ENCODE results near the gene SLC18A2. TPM values are rescaled to one million over a fixed set of nuclear protein-coding genes. Genes with fewer than 3 reads are reported as not detected.
"Not testable (repeated sequence)": the region's sequence is repeated elsewhere in the genome, so short reads cannot be mapped to it uniquely, and the experiment has no call there.

Gene SLC18A2
- polyA plus RNA-seq, 2 donors, result 0.14 to 0.39 TPM

GRCh38 chr10:117294735-117295134, 53.8 kb downstream of the SLC18A2 start:
- 99% methylated on average over 2 of the region's 2 CpGs for WGBS, 2 donors
- Histone ChIP-seq H3K27me3 (ENCODE audit: control insufficient read depth in 1 of 2, insufficient read depth in 2 of 2, low read length in 2 of 2) (no peaks in the 10 kb centered on the region), H3K4me1 (ENCODE audit: control insufficient read depth in 2 of 2, insufficient read depth in 2 of 2, low read length in 1 of 2) (no peaks in the 10 kb centered on the region), H3K4me3 (ENCODE audit: low read depth in 1 of 2, low read length in 2 of 2) (no peak overlapping the region), H3K9me3 (ENCODE audit: control insufficient read depth in 2 of 2, insufficient read depth in 1 of 2, low read depth in 1 of 2, low read length in 1 of 2) (no peaks in the 10 kb centered on the region), H3K27ac (ENCODE audit: low read depth in 2 of 2, low read length in 1 of 2) (no peak overlapping the region), H3K36me3 (ENCODE audit: control insufficient read depth in 2 of 2, insufficient read depth in 2 of 2, low read length in 1 of 2) (no peaks in the 10 kb centered on the region)

GRCh38 chr10:117298219-117298618, 57.3 kb downstream of the SLC18A2 start:
- Histone ChIP-seq H3K4me1 (ENCODE audit: control insufficient read depth in 2 of 2, insufficient read depth in 2 of 2, low read length in 1 of 2) (no peaks in the 10 kb centered on the region), H3K36me3 (ENCODE audit: control insufficient read depth in 2 of 2, insufficient read depth in 2 of 2, low read length in 1 of 2) (no peaks in the 10 kb centered on the region), H3K27ac (ENCODE audit: low read depth in 2 of 2, low read length in 1 of 2) (no peak overlapping the region), H3K9me3 (ENCODE audit: control insufficient read depth in 2 of 2, insufficient read depth in 1 of 2, low read depth in 1 of 2, low read length in 1 of 2) (no peaks in the 10 kb centered on the region), H3K27me3 (ENCODE audit: control insufficient read depth in 1 of 2, insufficient read depth in 2 of 2, low read length in 2 of 2) (no peaks in the 10 kb centered on the region), H3K4me3 (ENCODE audit: low read depth in 1 of 2, low read length in 2 of 2) (no peak overlapping the region)
- WGBS, 2 donors, result 81 to 92% methylated on average over 1 of the region's 1 CpG

GRCh38 chr10:117299435-117299834, 58.5 kb downstream of the SLC18A2 start:
- no peak overlapping the region for H3K27ac ChIP-seq (ENCODE audit: low read depth in 2 of 2, low read length in 1 of 2)
- H3K36me3 ChIP-seq (ENCODE audit: control insufficient read depth in 2 of 2, insufficient read depth in 2 of 2, low read length in 1 of 2), result no peaks in the 10 kb centered on the region
- H3K27me3 ChIP-seq (ENCODE audit: control insufficient read depth in 1 of 2, insufficient read depth in 2 of 2, low read length in 2 of 2), result no peaks in the 10 kb centered on the region
- no peaks in the 10 kb centered on the region for H3K9me3 ChIP-seq (ENCODE audit: control insufficient read depth in 2 of 2, insufficient read depth in 1 of 2, low read depth in 1 of 2, low read length in 1 of 2)
- no peaks in the 10 kb centered on the region for H3K4me1 ChIP-seq (ENCODE audit: control insufficient read depth in 2 of 2, insufficient read depth in 2 of 2, low read length in 1 of 2)
- H3K4me3 ChIP-seq (ENCODE audit: low read depth in 1 of 2, low read length in 2 of 2), result no peak overlapping the region

GRCh38 chr10:117300671-117301070, 59.8 kb downstream of the SLC18A2 start:
- 100% methylated on average over 1 of the region's 1 CpG for WGBS, 2 donors
- no peak overlapping the region for H3K4me3 ChIP-seq (ENCODE audit: low read depth in 1 of 2, low read length in 2 of 2)

GRCh38 chr10:117303451-117303850, 62.5 kb downstream of the SLC18A2 start:
- not testable (repeated sequence) for H3K9me3 ChIP-seq (ENCODE audit: control insufficient read depth in 2 of 2, insufficient read depth in 1 of 2, low read depth in 1 of 2, low read length in 1 of 2); H3K27me3 ChIP-seq (ENCODE audit: control insufficient read depth in 1 of 2, insufficient read depth in 2 of 2, low read length in 2 of 2); H3K4me3 ChIP-seq (ENCODE audit: low read depth in 1 of 2, low read length in 2 of 2); H3K4me1 ChIP-seq (ENCODE audit: control insufficient read depth in 2 of 2, insufficient read depth in 2 of 2, low read length in 1 of 2); H3K27ac ChIP-seq (ENCODE audit: low read depth in 2 of 2, low read length in 1 of 2); H3K36me3 ChIP-seq (ENCODE audit: control insufficient read depth in 2 of 2, insufficient read depth in 2 of 2, low read length in 1 of 2)
- 95 to 99% methylated on average over 3 of the region's 3 CpGs for WGBS, 2 donors

More at GRCh38 chr10:117300671-117301070, 59.8 kb downstream of the SLC18A2 start:
- Histone ChIP-seq H3K27me3 (ENCODE audit: control insufficient read depth in 1 of 2, insufficient read depth in 2 of 2, low read length in 2 of 2) (no peaks in the 10 kb centered on the region), H3K27ac (ENCODE audit: low read depth in 2 of 2, low read length in 1 of 2) (no peak overlapping the region), H3K9me3 (ENCODE audit: control insufficient read depth in 2 of 2, insufficient read depth in 1 of 2, low read depth in 1 of 2, low read length in 1 of 2) (no peaks in the 10 kb centered on the region), H3K36me3 (ENCODE audit: control insufficient read depth in 2 of 2, insufficient read depth in 2 of 2, low read length in 1 of 2) (no peaks in the 10 kb centered on the region), H3K4me1 (ENCODE audit: control insufficient read depth in 2 of 2, insufficient read depth in 2 of 2, low read length in 1 of 2) (no peaks in the 10 kb centered on the region)

- H3K27ac ChIP-seq (ENCODE audit: low read depth in 2 of 2, low read length in 1 of 2), result no peak overlapping the region
- H3K4me1 ChIP-seq (ENCODE audit: control insufficient read depth in 2 of 2, insufficient read depth in 2 of 2, low read length in 1 of 2), result no peaks in the 10 kb centered on the region
- H3K36me3 ChIP-seq (ENCODE audit: control insufficient read depth in 2 of 2, insufficient read depth in 2 of 2, low read length in 1 of 2), result no peaks in the 10 kb centered on the region
- H3K4me3 ChIP-seq (ENCODE audit: low read depth in 1 of 2, low read length in 2 of 2), result no peak overlapping the region
- H3K27me3 ChIP-seq (ENCODE audit: control insufficient read depth in 1 of 2, insufficient read depth in 2 of 2, low read length in 2 of 2), result no peaks in the 10 kb centered on the region
- no peaks in the 10 kb centered on the region for H3K9me3 ChIP-seq (ENCODE audit: control insufficient read depth in 2 of 2, insufficient read depth in 1 of 2, low read depth in 1 of 2, low read length in 1 of 2)
Observed at GRCh38 chr10:117306674-117307073, 65.8 kb downstream of the SLC18A2 start.

- Histone ChIP-seq H3K9me3 (ENCODE audit: control insufficient read depth in 2 of 2, insufficient read depth in 1 of 2, low read depth in 1 of 2, low read length in 1 of 2) (no peaks in the 10 kb centered on the region), H3K4me3 (ENCODE audit: low read depth in 1 of 2, low read length in 2 of 2) (no peak overlapping the region), H3K27ac (ENCODE audit: low read depth in 2 of 2, low read length in 1 of 2) (no peak overlapping the region), H3K36me3 (ENCODE audit: control insufficient read depth in 2 of 2, insufficient read depth in 2 of 2, low read length in 1 of 2) (peaks cover 0 to 3% of the 10 kb centered on the region in 2 donors), H3K27me3 (ENCODE audit: control insufficient read depth in 1 of 2, insufficient read depth in 2 of 2, low read length in 2 of 2) (no peaks in the 10 kb centered on the region), H3K4me1 (ENCODE audit: control insufficient read depth in 2 of 2, insufficient read depth in 2 of 2, low read length in 1 of 2) (no peaks in the 10 kb centered on the region)
- 91 to 97% methylated on average over 5 of the region's 5 CpGs for WGBS, 2 donors
Observed at GRCh38 chr10:117311261-117311660, 70.3 kb downstream of the SLC18A2 start.

- 81 to 92% methylated on average over 4 of the region's 4 CpGs for WGBS, 2 donors
- no peaks in the 10 kb centered on the region for H3K4me1 ChIP-seq (ENCODE audit: control insufficient read depth in 2 of 2, insufficient read depth in 2 of 2, low read length in 1 of 2)
Observed at GRCh38 chr10:117312430-117312829, 71.5 kb downstream of the SLC18A2 start.

GRCh38 chr10:117313641-117314040, 72.7 kb downstream of the SLC18A2 start:
- H3K9me3 ChIP-seq (ENCODE audit: control insufficient read depth in 2 of 2, insufficient read depth in 1 of 2, low read depth in 1 of 2, low read length in 1 of 2), result no peaks in the 10 kb centered on the region
- 82 to 98% methylated on average over 1 of the region's 1 CpG for WGBS, 2 donors
- H3K27ac ChIP-seq (ENCODE audit: low read depth in 2 of 2, low read length in 1 of 2), result no peak overlapping the region
- no peaks in the 10 kb centered on the region for H3K27me3 ChIP-seq (ENCODE audit: control insufficient read depth in 1 of 2, insufficient read depth in 2 of 2, low read length in 2 of 2)
- peaks cover 0 to 3% of the 10 kb centered on the region in 2 donors for H3K36me3 ChIP-seq (ENCODE audit: control insufficient read depth in 2 of 2, insufficient read depth in 2 of 2, low read length in 1 of 2)
- no peak overlapping the region for H3K4me3 ChIP-seq (ENCODE audit: low read depth in 1 of 2, low read length in 2 of 2)
- no peaks in the 10 kb centered on the region for H3K4me1 ChIP-seq (ENCODE audit: control insufficient read depth in 2 of 2, insufficient read depth in 2 of 2, low read length in 1 of 2)

More at GRCh38 chr10:117312430-117312829, 71.5 kb downstream of the SLC18A2 start:
- no peaks in the 10 kb centered on the region for H3K9me3 ChIP-seq (ENCODE audit: control insufficient read depth in 2 of 2, insufficient read depth in 1 of 2, low read depth in 1 of 2, low read length in 1 of 2)
- H3K27me3 ChIP-seq (ENCODE audit: control insufficient read depth in 1 of 2, insufficient read depth in 2 of 2, low read length in 2 of 2), result no peaks in the 10 kb centered on the region
- no peak overlapping the region for H3K27ac ChIP-seq (ENCODE audit: low read depth in 2 of 2, low read length in 1 of 2)
- no peak overlapping the region for H3K4me3 ChIP-seq (ENCODE audit: low read depth in 1 of 2, low read length in 2 of 2)
- H3K36me3 ChIP-seq (ENCODE audit: control insufficient read depth in 2 of 2, insufficient read depth in 2 of 2, low read length in 1 of 2), result peaks cover 0 to 3% of the 10 kb centered on the region in 2 donors

- WGBS, 2 donors, result 91 to 96% methylated on average over 2 of the region's 2 CpGs
- Histone ChIP-seq H3K9me3 (ENCODE audit: control insufficient read depth in 2 of 2, insufficient read depth in 1 of 2, low read depth in 1 of 2, low read length in 1 of 2) (no peaks in the 10 kb centered on the region), H3K4me3 (ENCODE audit: low read depth in 1 of 2, low read length in 2 of 2) (no peak overlapping the region), H3K27ac (ENCODE audit: low read depth in 2 of 2, low read length in 1 of 2) (no peak overlapping the region), H3K4me1 (ENCODE audit: control insufficient read depth in 2 of 2, insufficient read depth in 2 of 2, low read length in 1 of 2) (no peaks in the 10 kb centered on the region), H3K36me3 (ENCODE audit: control insufficient read depth in 2 of 2, insufficient read depth in 2 of 2, low read length in 1 of 2) (peaks cover 0 to 3% of the 10 kb centered on the region in 2 donors), H3K27me3 (ENCODE audit: control insufficient read depth in 1 of 2, insufficient read depth in 2 of 2, low read length in 2 of 2) (no peaks in the 10 kb centered on the region)
Observed at GRCh38 chr10:117316701-117317100, 75.8 kb downstream of the SLC18A2 start.

Data from esophagus (tissue), 2 donors.